Endothelial cell (in vitro differentiated cells): ENCODE data around the gene PTGER2. TPM values are rescaled to one million over a fixed set of nuclear protein-coding genes. Genes with fewer than 3 reads are reported as not detected.
A peak's percentile ranks its signal among the peaks of the same experiment; 100 is the strongest.

Source experiments
- DNase-seq: peaks from one replicate; pipeline ENCODE4 v3.0.0; 2021; ENCODE audit warnings: low spot score
- H3K27ac Mint-ChIP-seq: one replicate; pipeline ENCODE4 v1.8.0; 2021; ENCODE audit warnings: mixed read lengths, inconsistent platforms; ENCODE audit not compliant: unreplicated experiment
- H3K27me3 Mint-ChIP-seq: one replicate; pipeline ENCODE4 v1.8.0; 2021; ENCODE audit warnings: mild to moderate bottlenecking, moderate library complexity, mixed read lengths, inconsistent platforms; ENCODE audit not compliant: unreplicated experiment
- H3K36me3 Mint-ChIP-seq: one replicate; pipeline ENCODE4 v1.8.0; 2021; ENCODE audit warnings: mild to moderate bottlenecking, low read depth, mixed read lengths, inconsistent platforms; ENCODE audit not compliant: unreplicated experiment
- H3K4me1 Mint-ChIP-seq: one replicate; pipeline ENCODE4 v1.8.0; 2021; ENCODE audit warnings: mild to moderate bottlenecking, mixed read lengths, inconsistent platforms; ENCODE audit not compliant: unreplicated experiment
- H3K4me3 Mint-ChIP-seq: one replicate; pipeline ENCODE4 v1.8.0; 2021; ENCODE audit warnings: mild to moderate bottlenecking, mixed read lengths, inconsistent platforms; ENCODE audit not compliant: unreplicated experiment
- H3K9me3 Mint-ChIP-seq: one replicate; pipeline ENCODE4 v1.8.0; 2021; ENCODE audit warnings: mixed read lengths, inconsistent platforms; ENCODE audit not compliant: unreplicated experiment
- CTCF ChIP-seq: fragments of 200-600 bp; sonication (generic); IDR thresholded peaks from one replicate; pipeline ENCODE4 v1.5.0; 2021; ENCODE audit warnings: antibody characterized with exemption; ENCODE audit not compliant: unreplicated experiment
- total RNA-seq: library from RNA; stranded (reverse); fragmentation: NEBNext Ultra II Directional; extraction: Animal tissue kit (Norgen Biotek cat#: 25700); gene quantifications from one replicate; pipeline ENCODE4 v1.2.1, GENCODE V29; 2021; ENCODE audit not compliant: unreplicated experiment

Gene PTGER2
- total RNA-seq, 1 donor from 2014 or later, result not detected

DNA sequence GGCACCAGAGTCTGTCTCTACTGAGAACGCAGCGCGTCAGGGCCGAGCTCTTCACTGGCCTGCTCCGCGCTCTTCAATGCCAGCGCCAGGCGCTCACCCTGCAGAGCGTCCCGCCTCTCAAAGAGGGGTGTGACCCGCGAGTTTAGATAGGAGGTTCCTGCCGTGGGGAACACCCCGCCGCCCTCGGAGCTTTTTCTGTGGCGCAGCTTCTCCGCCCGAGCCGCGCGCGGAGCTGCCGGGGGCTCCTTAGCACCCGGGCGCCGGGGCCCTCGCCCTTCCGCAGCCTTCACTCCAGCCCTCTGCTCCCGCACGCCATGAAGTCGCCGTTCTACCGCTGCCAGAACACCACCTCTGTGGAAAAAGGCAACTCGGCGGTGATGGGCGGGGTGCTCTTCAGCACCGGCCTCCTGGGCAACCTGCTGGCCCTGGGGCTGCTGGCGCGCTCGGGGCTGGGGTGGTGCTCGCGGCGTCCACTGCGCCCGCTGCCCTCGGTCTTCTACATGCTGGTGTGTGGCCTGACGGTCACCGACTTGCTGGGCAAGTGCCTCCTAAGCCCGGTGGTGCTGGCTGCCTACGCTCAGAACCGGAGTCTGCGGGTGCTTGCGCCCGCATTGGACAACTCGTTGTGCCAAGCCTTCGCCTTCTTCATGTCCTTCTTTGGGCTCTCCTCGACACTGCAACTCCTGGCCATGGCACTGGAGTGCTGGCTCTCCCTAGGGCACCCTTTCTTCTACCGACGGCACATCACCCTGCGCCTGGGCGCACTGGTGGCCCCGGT lies 46.4 kb upstream of the PTGER2 start, which contains the start of gene PTGDR:
Gene PTGDR (plus strand): TSS at position 198 of the 778 bp plus-strand sequence. CDS start 117 bp downstream, at position 315.
- peaks cover 48% of the 10 kb centered on the region for H3K4me1 Mint-ChIP-seq
- H3K36me3 Mint-ChIP-seq, result no peaks in the 10 kb centered on the region
- H3K27me3 Mint-ChIP-seq, result peaks cover 20% of the 10 kb centered on the region
- no peaks in the 10 kb centered on the region for H3K9me3 Mint-ChIP-seq
- TF ChIP-seq CTCF, result no peak
- DNase-seq, result peak; percentile 31
- H3K27ac Mint-ChIP-seq, result no peak within 1 kb of the TSS
- peak within 1 kb of the TSS; percentile 87 for H3K4me3 Mint-ChIP-seq

DNA sequence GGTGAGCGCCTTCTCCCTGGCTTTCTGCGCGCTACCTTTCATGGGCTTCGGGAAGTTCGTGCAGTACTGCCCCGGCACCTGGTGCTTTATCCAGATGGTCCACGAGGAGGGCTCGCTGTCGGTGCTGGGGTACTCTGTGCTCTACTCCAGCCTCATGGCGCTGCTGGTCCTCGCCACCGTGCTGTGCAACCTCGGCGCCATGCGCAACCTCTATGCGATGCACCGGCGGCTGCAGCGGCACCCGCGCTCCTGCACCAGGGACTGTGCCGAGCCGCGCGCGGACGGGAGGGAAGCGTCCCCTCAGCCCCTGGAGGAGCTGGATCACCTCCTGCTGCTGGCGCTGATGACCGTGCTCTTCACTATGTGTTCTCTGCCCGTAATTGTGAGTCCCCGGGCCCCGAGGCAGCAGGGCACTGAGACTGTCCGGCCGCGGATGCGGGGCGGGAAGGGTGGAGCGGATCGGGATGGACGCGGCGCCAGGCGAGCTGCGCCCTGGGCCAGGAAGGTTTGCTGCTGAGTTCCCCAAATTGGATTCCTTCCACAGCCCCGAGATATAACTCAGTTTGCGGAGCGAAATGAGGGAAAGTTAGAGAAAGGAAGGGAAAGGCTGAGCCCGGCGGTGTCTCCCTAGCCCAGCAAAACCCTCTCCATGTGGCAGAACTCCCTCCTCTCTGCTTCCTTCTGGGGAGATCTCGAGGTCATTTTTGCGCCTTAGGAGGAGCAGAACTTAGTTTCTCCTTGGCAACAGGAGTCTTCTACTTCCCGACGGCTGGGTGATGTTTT lies 45.6 kb upstream of the PTGER2 start:
- Mint-ChIP-seq H3K27ac (no peak overlapping the region), H3K4me1 (peaks cover 44% of the 10 kb centered on the region), H3K27me3 (peaks cover 20% of the 10 kb centered on the region), H3K4me3 (peak overlapping the region; percentile 87), H3K9me3 (no peaks in the 10 kb centered on the region), H3K36me3 (no peaks in the 10 kb centered on the region)
- peak; percentile 32 for DNase-seq
- no peak for TF ChIP-seq CTCF

- no peak for TF ChIP-seq CTCF
- Mint-ChIP-seq H3K9me3 (no peaks in the 10 kb centered on the region), H3K27me3 (peaks cover 20% of the 10 kb centered on the region), H3K36me3 (no peaks in the 10 kb centered on the region), H3K4me3 (peak overlapping the region; percentile 86), H3K27ac (no peak overlapping the region), H3K4me1 (peaks cover 38% of the 10 kb centered on the region)
- DNase-seq, result no peak
These were observed 45.0 kb upstream of the PTGER2 start for GRCh38 chr14:52269100-52269499.

DNA sequence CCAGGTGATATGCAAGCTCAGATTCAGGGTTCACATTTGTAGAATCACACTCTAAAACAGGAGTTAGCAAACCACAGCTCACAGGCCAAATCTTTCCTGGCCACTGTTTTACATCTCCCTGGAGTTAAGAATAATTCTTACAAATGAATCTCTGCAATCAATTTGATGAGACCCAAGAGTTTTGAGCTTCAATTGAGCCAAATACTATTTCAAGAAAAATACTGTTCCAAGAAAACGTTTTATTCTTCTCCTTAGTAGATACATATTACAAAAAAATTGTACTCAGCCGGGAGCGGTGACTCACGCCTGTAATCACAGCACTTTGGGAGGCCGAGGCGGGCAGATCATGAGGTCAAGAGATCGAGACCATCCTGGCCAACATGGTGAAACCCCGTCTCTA lies 44.1 kb upstream of the PTGER2 start:
- no peaks in the 10 kb centered on the region for H3K9me3 Mint-ChIP-seq
- peaks cover 20% of the 10 kb centered on the region for H3K27me3 Mint-ChIP-seq
- no peaks in the 10 kb centered on the region for H3K36me3 Mint-ChIP-seq
- DNase-seq, result no peak
- TF ChIP-seq CTCF, result no peak
- H3K4me1 Mint-ChIP-seq, result peaks cover 34% of the 10 kb centered on the region
- H3K4me3 Mint-ChIP-seq, result no peak overlapping the region
- H3K27ac Mint-ChIP-seq, result no peak overlapping the region
